Activated CD4-positive, alpha-beta T cell treated with anti-CD3 and anti-CD28 coated beads, Interleukin-2, amount 50 U/mL, for 24 hours (primary cell): ENCODE results near the gene TAS2R39.

Experiments
- DNase-seq, 2 donors: peaks; one replicate each; pipeline ENCODE4 v3.0.0-alpha.2; 2020; ENCODE audit warnings: low read depth in 1 of 2, low spot score in 1 of 2

TAS2R39 gene

GRCh38 chr7:143214789-143215679 is 31.8 kb downstream of the TAS2R39 start:
- peak in 1 of 2 donors; percentile 54 for DNase-seq

- DNase-seq = no peak
Observed at GRCh38 chr7:143216151-143216550, 32.9 kb downstream of the TAS2R39 start.

DNA sequence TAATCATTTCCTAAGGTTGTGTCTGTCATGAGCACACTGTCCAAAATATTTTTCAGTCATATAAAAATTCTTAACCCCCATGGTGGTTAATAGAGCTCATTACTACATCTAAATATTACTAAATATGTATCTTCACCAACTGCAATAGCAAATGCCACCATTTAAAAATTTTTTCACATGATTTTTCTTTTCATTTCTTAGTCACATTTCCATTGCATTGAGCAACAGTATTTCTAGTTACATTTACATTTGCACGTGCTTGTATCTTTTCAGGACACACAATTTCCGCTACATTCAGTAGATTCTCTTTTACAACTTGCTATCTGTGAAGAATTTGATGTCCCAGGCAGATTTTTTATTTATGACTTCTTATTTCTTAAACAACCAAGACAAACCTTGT is 33.5 kb downstream of the TAS2R39 start:
- no peak for DNase-seq

- no peak for DNase-seq
Observed at GRCh38 chr7:143217806-143218205, 34.6 kb downstream of the TAS2R39 start.

GRCh38 chr7:143221286-143221685 is 38.1 kb downstream of the TAS2R39 start:
- DNase-seq = no peak

GRCh38 chr7:143221737-143222136 is 38.5 kb downstream of the TAS2R39 start, which contains the start of gene TAS2R40:
Gene TAS2R40 (plus strand): TSS chr7:143222037. CDS start chr7:143222079, 42 bp downstream.
- no peak for DNase-seq

DNA sequence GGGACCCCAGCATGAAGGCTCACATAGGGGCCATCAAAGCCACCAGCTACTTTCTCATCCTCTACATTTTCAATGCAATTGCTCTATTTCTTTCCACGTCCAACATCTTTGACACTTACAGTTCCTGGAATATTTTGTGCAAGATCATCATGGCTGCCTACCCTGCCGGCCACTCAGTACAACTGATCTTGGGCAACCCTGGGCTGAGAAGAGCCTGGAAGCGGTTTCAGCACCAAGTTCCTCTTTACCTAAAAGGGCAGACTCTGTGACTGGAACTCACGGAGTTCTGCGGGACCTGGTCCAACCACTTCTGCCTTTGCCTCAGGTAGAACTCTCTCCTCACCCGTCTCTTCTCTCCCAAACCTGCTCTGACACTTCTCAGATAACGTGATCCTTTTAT is 39.6 kb downstream of the TAS2R39 start:
- DNase-seq = no peak

DNA sequence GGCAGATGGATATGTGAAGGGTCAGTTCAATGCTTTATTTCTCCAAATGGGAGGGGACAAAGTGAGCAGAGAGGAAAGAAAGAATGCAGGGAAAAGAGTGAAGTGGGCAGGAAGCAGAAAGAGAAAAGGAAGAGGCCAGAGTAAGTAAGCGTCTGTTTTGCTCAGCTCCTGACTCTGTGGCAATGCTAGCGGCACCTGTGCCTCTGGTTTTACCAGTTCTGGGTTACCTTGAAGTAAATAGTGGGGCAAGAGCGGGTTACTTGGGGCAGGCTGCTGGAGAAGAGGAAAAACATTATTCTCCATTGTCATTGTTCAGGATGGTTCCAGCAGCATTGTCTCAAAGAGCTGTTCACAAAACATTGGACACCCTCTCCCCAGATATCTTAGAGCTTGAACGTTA is 40.6 kb downstream of the TAS2R39 start:
- DNase-seq = no peak

- no peak for DNase-seq
Observed at GRCh38 chr7:143225047-143225446, 41.8 kb downstream of the TAS2R39 start.

- DNase-seq = no peak
Observed at GRCh38 chr7:143227806-143228205, 44.6 kb downstream of the TAS2R39 start.

DNA sequence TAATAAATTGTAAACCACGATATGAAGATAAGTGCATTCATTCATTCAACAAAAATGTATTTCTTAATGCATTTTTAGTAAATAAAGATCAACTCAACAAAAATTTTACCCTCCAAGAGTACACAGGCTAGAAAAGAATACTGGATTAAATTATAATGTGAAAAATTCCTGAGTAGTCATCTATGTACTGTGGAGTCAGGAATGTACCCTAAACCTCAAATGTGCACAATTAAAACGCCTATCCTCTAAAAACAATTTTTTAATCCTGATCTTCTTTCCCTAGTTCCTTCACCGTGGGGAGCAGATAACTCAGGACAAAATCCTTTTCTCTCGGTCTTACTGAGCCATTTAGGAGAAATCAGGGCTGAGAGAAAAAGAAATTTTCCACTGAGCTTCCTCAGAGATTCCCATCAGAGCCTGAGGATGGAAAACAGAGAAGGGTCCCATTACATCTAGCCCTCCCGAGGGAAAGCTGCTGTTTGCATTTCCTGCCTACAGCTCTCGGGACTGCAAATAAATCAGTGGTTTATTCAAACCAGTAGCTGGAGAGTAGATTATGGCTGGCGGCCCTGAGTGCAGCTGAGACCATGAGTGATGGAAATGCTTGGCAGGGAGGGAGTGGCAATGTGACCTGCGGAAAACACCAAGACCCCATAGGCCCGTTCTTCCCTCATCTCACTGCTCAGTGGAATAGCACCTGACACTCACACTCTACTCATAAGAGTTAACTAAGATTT is 46.0 kb downstream of the TAS2R39 start:
- no peak for DNase-seq

- DNase-seq = no peak
Observed at GRCh38 chr7:143230602-143231457, 47.6 kb downstream of the TAS2R39 start.
